Stromal cell of bone marrow (primary cell): ENCODE results near the gene NOP53.
"Not testable (repeated sequence)": the region's sequence is repeated elsewhere in the genome, so short reads cannot be mapped to it uniquely, and the experiment has no call there.

Experiments
- DNase-seq: peaks from one replicate; pipeline ENCODE4 v3.0.0-alpha.2; 2012; ENCODE audit warnings: low read depth

The NOP53 gene

DNA sequence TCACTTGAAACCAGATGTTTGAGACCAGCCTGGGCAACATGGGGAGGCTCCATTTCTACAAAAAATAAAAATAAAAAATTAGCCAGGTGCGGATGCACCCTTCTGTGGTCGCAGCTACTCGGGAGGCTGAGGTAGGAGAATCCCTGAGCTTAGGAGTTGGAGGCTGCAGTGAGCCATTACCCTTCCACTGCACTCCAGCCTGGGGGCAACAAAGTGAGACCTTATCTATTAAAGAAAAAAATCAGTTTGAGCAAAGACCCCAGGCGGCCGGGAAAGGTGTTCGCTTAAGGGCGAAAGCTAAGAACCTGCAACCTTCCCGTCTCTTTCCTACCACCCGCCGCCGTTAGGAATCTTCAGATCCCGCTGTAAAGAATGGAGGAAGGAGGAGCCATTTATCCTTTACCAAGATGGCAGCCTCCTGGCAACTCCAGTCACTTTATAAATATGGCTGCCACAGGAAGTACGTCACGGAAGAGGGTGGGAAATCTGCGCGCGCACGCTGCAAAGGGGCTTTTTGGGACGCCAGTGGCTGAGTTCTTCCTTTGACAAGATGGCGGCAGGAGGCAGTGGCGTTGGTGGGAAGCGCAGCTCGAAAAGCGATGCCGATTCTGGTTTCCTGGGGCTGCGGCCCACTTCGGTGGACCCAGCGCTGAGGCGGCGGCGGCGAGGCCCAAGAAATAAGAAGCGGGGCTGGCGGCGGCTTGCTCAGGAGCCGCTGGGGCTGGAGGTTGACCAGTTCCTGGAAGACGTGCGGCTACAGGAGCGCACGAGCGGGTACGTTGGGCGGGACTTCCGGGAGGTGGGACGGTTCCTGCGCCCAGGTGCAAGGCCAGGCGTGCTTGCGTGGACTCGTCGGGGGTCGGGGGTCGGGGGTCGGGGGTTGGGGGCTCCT, at the start of gene NOP53:
Gene NOP53, plus strand, starts transcription at position 537 of the 892 bp plus-strand sequence. Its CDS starts 14 bp downstream, at position 551.
- peak; percentile 90 for DNase-seq

- DNase-seq = no peak
These were observed 48.7 kb upstream of the NOP53 start for GRCh38 chr19:47696635-47697034.

GRCh38 chr19:47697863-47698609, 47.3 kb upstream of the NOP53 start:
- DNase-seq = peak; percentile 65

- DNase-seq = no peak
These were observed 46.6 kb upstream of the NOP53 start for GRCh38 chr19:47698631-47699359.

DNA sequence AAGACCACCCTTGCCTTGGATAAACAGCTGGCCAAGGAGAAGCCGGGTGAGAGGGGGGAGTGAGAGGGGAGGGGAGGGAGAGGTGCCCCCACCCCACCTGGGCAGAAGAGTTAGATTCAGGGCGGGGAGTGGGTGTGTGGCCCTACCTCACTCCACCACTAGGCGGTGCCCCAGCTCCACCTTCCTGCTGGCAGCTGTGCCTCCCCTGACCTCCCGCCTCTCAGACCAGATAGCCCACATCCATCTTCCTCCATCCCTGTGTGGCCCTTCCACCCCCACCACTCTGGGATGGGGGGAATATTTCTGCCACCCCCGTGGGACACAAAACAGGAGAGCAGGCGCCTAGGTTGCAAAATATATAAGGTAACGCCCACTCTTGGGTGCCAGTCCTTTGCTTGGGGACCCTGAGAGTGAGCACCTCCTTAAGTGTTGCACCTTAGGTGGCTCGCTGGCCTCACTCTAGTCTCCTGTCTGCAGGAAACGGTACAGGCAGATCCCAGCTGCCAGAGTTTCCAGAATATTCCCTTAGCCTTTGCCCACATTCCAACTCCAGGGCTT, 45.9 kb upstream of the NOP53 start:
- DNase-seq = no peak

GRCh38 chr19:47700934-47701716, 44.2 kb upstream of the NOP53 start:
- no peak for DNase-seq

DNA sequence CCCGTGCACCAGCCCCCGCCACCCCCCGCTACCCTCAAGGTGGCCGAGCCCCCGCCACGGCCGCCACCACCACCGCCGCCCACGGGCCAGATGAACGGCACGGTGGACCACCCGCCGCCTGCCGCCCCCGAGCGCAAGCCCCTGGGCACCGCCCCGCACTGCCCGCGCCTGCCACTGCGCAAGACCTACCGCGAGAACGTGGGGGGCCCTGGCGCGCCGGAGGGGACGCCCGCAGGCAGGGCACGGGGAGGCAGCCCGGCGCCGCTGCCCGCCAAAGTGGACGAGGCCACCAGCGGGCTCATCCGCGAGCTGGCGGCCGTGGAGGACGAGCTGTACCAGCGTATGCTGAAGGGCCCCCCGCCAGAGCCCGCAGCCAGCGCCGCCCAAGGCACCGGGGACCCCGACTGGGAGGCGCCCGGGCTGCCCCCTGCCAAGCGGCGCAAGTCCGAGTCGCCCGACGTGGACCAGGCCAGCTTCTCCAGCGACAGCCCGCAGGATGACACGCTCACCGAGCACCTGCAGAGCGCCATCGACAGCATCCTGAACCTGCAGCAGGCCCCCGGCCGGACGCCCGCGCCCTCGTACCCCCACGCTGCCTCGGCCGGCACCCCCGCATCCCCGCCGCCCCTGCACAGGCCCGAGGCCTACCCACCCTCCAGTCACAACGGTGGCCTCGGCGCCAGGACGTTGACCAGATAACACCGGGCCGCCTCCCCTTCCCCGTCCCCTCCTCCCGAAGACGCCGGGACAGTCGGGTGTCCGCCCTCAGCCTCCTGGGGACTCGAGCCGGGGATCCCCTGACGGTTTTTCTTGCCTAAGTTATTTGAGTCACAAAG, 43.4 kb upstream of the NOP53 start:
- no peak for DNase-seq

GRCh38 chr19:47702671-47703070, 42.7 kb upstream of the NOP53 start:
- no peak for DNase-seq

DNA sequence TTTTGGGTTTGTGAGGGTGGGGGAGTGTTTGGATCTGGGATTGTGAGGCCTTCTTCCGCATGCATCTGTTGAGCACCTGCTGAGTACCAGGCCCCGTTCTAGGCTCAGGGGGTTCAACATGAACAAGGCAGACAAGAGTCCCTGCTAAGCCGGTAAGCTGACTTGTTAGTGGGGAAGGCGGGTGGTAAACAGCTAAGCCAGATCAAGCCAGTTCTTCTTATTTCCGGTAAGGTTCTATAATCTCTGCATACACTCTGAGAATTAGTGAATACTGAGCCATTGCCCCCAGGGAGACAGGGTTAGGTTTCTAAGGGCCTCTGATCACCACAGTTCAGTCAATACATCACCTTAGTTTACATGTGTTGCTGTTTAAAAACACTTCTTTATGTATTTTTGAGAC, 42.0 kb upstream of the NOP53 start:
- DNase-seq = no peak

- DNase-seq = no peak
These were observed 41.3 kb upstream of the NOP53 start for GRCh38 chr19:47704024-47704423.

DNA sequence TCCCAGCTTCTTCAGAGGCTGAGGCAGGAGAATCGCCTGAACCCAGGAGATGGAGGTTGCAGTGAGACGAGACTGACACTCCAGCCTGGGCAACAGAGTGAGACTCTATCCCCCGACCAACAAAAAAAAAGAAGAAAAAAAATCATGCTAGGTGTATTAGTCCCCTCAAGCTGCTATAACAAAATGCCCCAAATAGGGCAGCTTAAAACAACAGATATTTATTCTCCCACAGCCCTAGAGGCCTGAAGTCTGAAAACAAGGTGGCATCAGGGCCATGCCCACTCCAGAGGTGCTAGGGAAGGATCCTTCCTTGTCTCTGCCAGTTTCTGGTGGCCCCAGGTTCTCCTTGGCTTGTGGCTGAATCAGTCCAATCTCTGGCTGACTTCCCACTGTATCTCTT, 40.7 kb upstream of the NOP53 start:
- no peak for DNase-seq

DNA sequence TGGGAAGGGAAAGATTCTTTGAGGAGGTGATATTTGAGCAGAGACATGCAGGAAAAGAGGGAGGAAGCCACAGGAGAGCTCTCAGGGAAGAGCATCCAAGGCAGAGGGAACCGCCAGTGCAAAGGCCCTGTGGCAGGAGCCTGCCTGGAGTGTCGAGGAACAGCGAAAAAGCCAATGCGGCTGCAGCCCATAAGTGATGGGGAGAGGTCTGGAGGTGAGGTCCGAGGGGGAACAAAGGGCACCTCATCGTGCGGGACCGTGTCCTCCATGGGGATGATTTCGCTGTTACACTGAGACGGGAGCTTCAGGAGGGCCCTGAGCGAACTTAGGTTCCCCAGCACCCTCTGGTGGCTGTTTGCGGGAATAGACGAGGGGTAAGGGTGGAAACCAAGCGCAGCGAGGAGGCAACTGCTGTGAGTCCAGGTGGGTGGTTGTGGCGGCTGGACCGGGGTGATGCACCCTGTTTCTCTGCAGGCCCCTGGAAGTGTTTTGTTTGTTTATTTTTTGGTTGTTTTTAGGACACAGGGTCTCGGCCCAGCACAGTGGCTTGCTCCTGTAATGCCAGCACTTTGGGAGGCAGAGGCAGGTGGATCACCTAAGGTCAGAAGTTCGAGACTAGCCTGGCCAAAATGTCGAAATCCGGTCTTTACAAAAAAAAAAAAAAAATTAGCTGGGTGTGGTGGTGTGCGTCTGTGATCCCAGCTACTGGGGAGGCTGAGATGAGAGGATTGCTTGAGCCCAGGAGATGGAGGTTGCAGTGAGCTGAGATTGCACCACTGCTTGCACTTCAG, 38.0 kb upstream of the NOP53 start:
- DNase-seq = peak; percentile 47

- no peak for DNase-seq
These were observed 33.6 kb upstream of the NOP53 start for GRCh38 chr19:47711652-47712242.

- DNase-seq = peak; percentile 66
These were observed 32.0 kb upstream of the NOP53 start, which contains the start of gene EHD2 for GRCh38 chr19:47713046-47714021. Gene EHD2, plus strand, starts transcription at chr19:47713422. Its CDS starts 3,191 bp downstream, at chr19:47716613.

GRCh38 chr19:47714339-47714738, 31.0 kb upstream of the NOP53 start:
- DNase-seq = no peak

DNA sequence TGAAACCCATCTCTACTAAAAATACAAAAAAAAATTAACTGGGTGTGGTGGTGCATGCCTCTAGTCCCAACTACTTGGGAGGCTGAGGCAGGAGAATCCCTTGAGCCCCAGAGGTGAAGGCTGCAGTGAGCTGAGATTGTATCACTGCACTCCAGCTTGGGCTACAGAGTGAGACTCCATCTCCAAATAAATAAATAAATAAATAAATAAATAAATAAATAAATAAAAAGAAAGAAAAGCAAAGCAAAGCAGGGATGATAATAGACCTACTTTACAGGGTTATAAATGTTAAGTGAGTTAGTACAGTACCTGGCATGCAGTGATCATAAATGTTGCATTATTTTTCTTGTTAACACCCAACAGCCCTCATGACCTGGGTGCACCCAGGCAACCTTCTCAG, 30.5 kb upstream of the NOP53 start:
- not testable (repeated sequence) for DNase-seq

- DNase-seq = no peak
These were observed 28.9 kb upstream of the NOP53 start for GRCh38 chr19:47716270-47716937.
